Activated CD4-positive, alpha-beta T cell treated with anti-CD3 and anti-CD28 coated beads for 36 hours (primary cell): ENCODE results near the gene KDM4D. TPM values are rescaled to one million over a fixed set of nuclear protein-coding genes. Genes with fewer than 3 reads are reported as not detected.

Experiments used
- ATAC-seq: fragments of 200-7000 bp; cut with Tn5 transposase; one replicate; pipeline ENCODE4 v1.10.0; 2021; ENCODE audit warnings: mild to moderate bottlenecking, moderate library complexity
- CTCF ChIA-PET: fragments of 350-600 bp; sonication (Branson Sonifier 250); formaldehyde crosslinking; loops from one replicate; lab custom pipeline; 2021; ENCODE audit warnings: antibody characterized with exemption; lab: Charles Lee
- POLR2A ChIA-PET: fragments of 350-600 bp; sonication (Branson Sonifier 250); formaldehyde crosslinking; loops from one replicate; lab custom pipeline; 2021; ENCODE audit warnings: antibody characterized with exemption, inconsistent platforms; lab: Charles Lee
- DNase-seq: peaks from one replicate; pipeline ENCODE4 v3.0.0-alpha.2; 2020
- H3K27ac Mint-ChIP-seq: one replicate; pipeline ENCODE4 v1.8.0; 2021; ENCODE audit warnings: mixed read lengths
- H3K27me3 Mint-ChIP-seq: one replicate; pipeline ENCODE4 v1.8.0; 2021; ENCODE audit warnings: mixed read lengths
- H3K36me3 Mint-ChIP-seq: one replicate; pipeline ENCODE4 v1.8.0; 2021; ENCODE audit warnings: low read depth, mixed read lengths
- H3K4me1 Mint-ChIP-seq: one replicate; pipeline ENCODE4 v1.8.0; 2021; ENCODE audit warnings: mixed read lengths
- H3K4me3 Mint-ChIP-seq: one replicate; pipeline ENCODE4 v1.8.0; 2021; ENCODE audit warnings: mild to moderate bottlenecking, moderate library complexity, mixed read lengths
- H3K9me3 Mint-ChIP-seq: one replicate; pipeline ENCODE4 v1.8.0; 2021; ENCODE audit warnings: low read depth, mixed read lengths
- intact Hi-C, 2 experiments: fragments of 100-400 bp; cut with DNase I in 1 of 2; cut with micrococcal nuclease in 1 of 2; formaldehyde crosslinking; loops; one replicate each; pipeline versions ENCODE4 v1.14.2 to v1.15.1; 2022 to 2024; cut with DNase I, micrococcal nuclease
- total RNA-seq, 2 experiments: library from RNA; stranded (reverse); gene quantifications; one replicate each; pipeline ENCODE4 v1.2.3, GENCODE V29; 2021

The KDM4D gene
- total RNA-seq, 2 experiments from 2014 or later, result 1.5 to 1.8 TPM

- no peak overlapping the region for H3K4me3 Mint-ChIP-seq
- H3K27me3 Mint-ChIP-seq, result no peaks in the 10 kb centered on the region
- peaks cover 20% of the 10 kb centered on the region for H3K36me3 Mint-ChIP-seq
- H3K27ac Mint-ChIP-seq, result no peak overlapping the region
- intact Hi-C loops, result no loop called here
- CTCF ChIA-PET, result no interaction called here
- no peaks in the 10 kb centered on the region for H3K9me3 Mint-ChIP-seq
- ATAC-seq (no peak), DNase-seq (no peak)
- POLR2A ChIA-PET, result no interaction called here
- peaks cover 6% of the 10 kb centered on the region for H3K4me1 Mint-ChIP-seq
Observed at GRCh38 chr11:94959179-94959578, 14.3 kb upstream of the KDM4D start.

- H3K27me3 Mint-ChIP-seq, result no peaks in the 10 kb centered on the region
- H3K4me1 Mint-ChIP-seq, result peaks cover under 1% of the 10 kb centered on the region
- ChIA-PET CTCF (no interaction called here), POLR2A (interaction anchor here (0.7 kb wide), 1 partner anchor 496 kb away, joined by 3 read pairs; no protein-coding TSS in a partner anchor)
- ATAC-seq (no peak), DNase-seq (no peak)
- intact Hi-C loops, result no loop called here
- H3K27ac Mint-ChIP-seq, result no peak overlapping the region
- no peaks in the 10 kb centered on the region for H3K9me3 Mint-ChIP-seq
- H3K36me3 Mint-ChIP-seq, result peaks cover 28% of the 10 kb centered on the region
- H3K4me3 Mint-ChIP-seq, result no peak overlapping the region
Observed at GRCh38 chr11:94960488-94960887, 13.0 kb upstream of the KDM4D start.

DNA sequence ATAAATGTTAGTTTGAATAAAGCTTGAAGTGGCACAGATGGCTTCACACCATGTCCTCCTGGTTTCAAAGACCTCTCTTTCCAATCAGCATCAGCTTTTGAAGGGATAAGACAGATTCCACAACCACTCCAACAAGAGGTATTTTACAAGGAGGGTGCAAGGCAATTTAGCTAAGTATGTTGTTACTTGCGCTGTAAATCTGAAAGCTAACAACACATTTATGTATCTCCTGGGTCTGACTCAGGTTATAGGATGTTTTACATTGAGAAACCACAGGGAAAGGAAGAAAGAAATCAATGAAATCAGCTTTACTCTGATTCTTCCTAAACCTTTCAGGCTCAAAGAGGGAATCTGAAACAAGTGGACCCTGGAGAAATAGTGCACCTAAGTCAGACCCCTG is 12.3 kb upstream of the KDM4D start:
- CTCF ChIA-PET, result interaction anchor here (0.8 to 1.5 kb wide), 3 partner anchors 12 to 19 kb away, joined by 3 to 8 read pairs (median 4); partner anchors contain the start of genes CWC15 and KDM4D
- Mint-ChIP-seq H3K9me3 (no peaks in the 10 kb centered on the region), H3K4me1 (peaks cover 3% of the 10 kb centered on the region), H3K27me3 (no peaks in the 10 kb centered on the region), H3K36me3 (peaks cover 35% of the 10 kb centered on the region), H3K4me3 (no peak overlapping the region), H3K27ac (no peak overlapping the region)
- no peak for DNase-seq
- POLR2A ChIA-PET, result no interaction called here
- no peak for ATAC-seq
- intact Hi-C loops, result no loop called here

DNA sequence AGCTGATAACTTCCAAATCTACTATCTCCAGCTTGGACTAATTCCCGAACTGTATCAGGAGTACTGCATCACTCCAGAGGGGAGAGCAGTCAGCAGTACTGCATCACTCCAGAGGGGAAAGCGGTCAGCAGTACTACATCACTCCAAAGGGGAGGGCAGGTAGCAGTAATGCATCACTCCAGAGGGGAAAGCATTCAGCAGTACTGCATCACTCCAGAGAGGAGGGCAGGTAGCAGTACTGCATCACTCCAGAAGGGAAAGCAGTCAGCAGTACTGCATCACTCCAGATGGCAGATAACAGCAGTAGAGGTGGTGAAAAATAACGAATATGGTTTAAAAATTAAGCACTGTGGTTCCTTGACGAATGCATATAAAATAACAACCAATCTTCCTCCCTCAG is 8.6 kb upstream of the KDM4D start:
- DNase-seq (no peak), ATAC-seq (peak; percentile 55)
- ChIA-PET CTCF (interaction anchor here (0.6 to 1.0 kb wide), 2 partner anchors 8 to 369 kb away, joined by 3 read pairs; partner anchors contain the start of gene CWC15), POLR2A (no interaction called here)
- Mint-ChIP-seq H3K36me3 (peaks cover 54% of the 10 kb centered on the region), H3K27ac (no peak overlapping the region), H3K27me3 (no peaks in the 10 kb centered on the region), H3K4me3 (no peak overlapping the region), H3K9me3 (no peaks in the 10 kb centered on the region), H3K4me1 (peaks cover 8% of the 10 kb centered on the region)
- intact Hi-C loops, result no loop called here

GRCh38 chr11:94968334-94968958 is 5.1 kb upstream of the KDM4D start:
- H3K27ac Mint-ChIP-seq, result no peak overlapping the region
- DNase-seq, result no peak
- H3K9me3 Mint-ChIP-seq, result no peaks in the 10 kb centered on the region
- ATAC-seq, result no peak
- H3K36me3 Mint-ChIP-seq, result peaks cover 48% of the 10 kb centered on the region
- intact Hi-C loops, result loop anchor here in 1 of 2 experiments (2.0 kb wide), 1 partner anchor 346 kb away; no protein-coding TSS in a partner anchor
- no peaks in the 10 kb centered on the region for H3K27me3 Mint-ChIP-seq
- H3K4me1 Mint-ChIP-seq, result peaks cover 17% of the 10 kb centered on the region
- H3K4me3 Mint-ChIP-seq, result no peak overlapping the region
- POLR2A ChIA-PET, result interaction anchor here (0.5 kb wide), 1 partner anchor 1426 kb away, joined by 6 read pairs; no protein-coding TSS in a partner anchor
- CTCF ChIA-PET, result interaction anchor here (0.6 to 1.1 kb wide), 6 partner anchors 10 to 82 kb away, joined by 3 to 4 read pairs (median 4); no protein-coding TSS in a partner anchor

- ChIA-PET POLR2A (interaction anchor here (1.0 to 1.2 kb wide), 2 partner anchors 95 to 817 kb away, joined by 6 to 8 read pairs; partner anchors contain the start of genes FAM76B and SRSF8), CTCF (interaction anchor here (0.8 to 2.4 kb wide), 8 partner anchors 8 to 175 kb away, joined by 3 to 9 read pairs (median 3); partner anchors contain the start of gene SRSF8)
- H3K36me3 Mint-ChIP-seq, result peaks cover 27% of the 10 kb centered on the region
- DNase-seq (no peak), ATAC-seq (no peak)
- no peaks in the 10 kb centered on the region for H3K9me3 Mint-ChIP-seq
- H3K27ac Mint-ChIP-seq, result peak overlapping the region; percentile 57
- H3K27me3 Mint-ChIP-seq, result no peaks in the 10 kb centered on the region
- intact Hi-C loops, result loop anchor here (1.0 to 5.0 kb wide), 11 partner anchors 96 to 1418 kb away; partner anchors contain the start of genes CEP57 (in 2 of the 2), ENDOD1 (in 2 of the 2), JRKL (in 1 of the 2) and MED17 (in 1 of the 2)
- H3K4me3 Mint-ChIP-seq, result peak overlapping the region; percentile 84
- H3K4me1 Mint-ChIP-seq, result peaks cover 27% of the 10 kb centered on the region
Observed at GRCh38 chr11:94972700-94973098, 810 bp upstream of the KDM4D start.

DNA sequence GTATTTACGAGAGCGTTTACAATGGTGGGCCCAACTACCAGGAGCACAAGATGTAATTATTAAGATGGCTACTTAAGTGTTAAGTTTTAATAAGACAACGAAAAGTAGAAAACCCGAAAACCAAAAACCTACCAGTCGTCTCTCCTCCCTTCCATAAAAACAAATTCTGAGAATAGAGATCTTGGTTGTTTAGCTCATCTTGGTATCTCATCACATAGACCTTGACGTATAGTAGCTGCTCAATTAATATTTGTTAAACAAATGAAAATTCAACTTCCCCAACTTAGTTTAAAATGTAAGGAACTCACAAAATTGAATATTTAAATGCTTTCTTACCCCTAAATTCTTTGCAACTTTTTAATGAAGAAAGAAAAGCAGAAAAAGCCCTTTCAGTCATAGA is 669 bp downstream of the KDM4D start:
- no peaks in the 10 kb centered on the region for H3K9me3 Mint-ChIP-seq
- H3K4me3 Mint-ChIP-seq, result peak overlapping the region; percentile 84
- H3K27ac Mint-ChIP-seq, result peak overlapping the region; percentile 94
- DNase-seq (no peak), ATAC-seq (no peak)
- ChIA-PET POLR2A (interaction anchor here (1.0 kb wide), 1 partner anchor 845 kb away, joined by 3 read pairs; the partner anchor contains the start of gene PANX1), CTCF (interaction anchor here (1.3 to 2.4 kb wide), 3 partner anchors 94 to 258 kb away, joined by 3 to 9 read pairs (median 4); partner anchors contain the start of gene SRSF8)
- no peaks in the 10 kb centered on the region for H3K27me3 Mint-ChIP-seq
- intact Hi-C loops, result loop anchor here (1.0 to 5.0 kb wide), 3 partner anchors 481 to 1192 kb away; partner anchors contain the start of genes ANKRD49 (in 1 of the 2), CEP57 (in 1 of the 2), MED17 (in 1 of the 2) and MRE11 (in 1 of the 2)
- peaks cover 24% of the 10 kb centered on the region for H3K4me1 Mint-ChIP-seq
- H3K36me3 Mint-ChIP-seq, result peaks cover 15% of the 10 kb centered on the region

DNA sequence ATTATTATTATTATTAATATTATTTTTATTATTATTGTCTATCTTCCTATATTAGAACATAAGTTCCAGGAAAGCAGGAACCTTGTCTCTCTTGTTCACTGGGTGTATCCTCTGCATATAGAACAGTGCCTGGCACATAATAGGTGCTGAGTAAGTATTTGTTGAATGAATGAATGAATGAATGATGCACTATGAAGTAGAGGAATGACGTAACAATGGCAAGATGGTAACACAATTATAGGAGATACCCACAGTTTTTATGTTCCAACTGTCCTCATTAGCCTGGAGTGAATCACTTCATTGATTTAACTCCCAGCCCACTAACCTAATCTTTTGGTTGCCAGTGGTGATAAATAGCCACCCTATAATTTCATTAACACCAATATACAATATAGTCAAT is 2.1 kb downstream of the KDM4D start:
- Mint-ChIP-seq H3K9me3 (no peaks in the 10 kb centered on the region), H3K4me1 (peaks cover 21% of the 10 kb centered on the region), H3K36me3 (peaks cover 7% of the 10 kb centered on the region), H3K27ac (no peak overlapping the region), H3K27me3 (no peaks in the 10 kb centered on the region), H3K4me3 (no peak overlapping the region)
- no peak for DNase-seq
- no peak for ATAC-seq
- ChIA-PET POLR2A (interaction anchor here (0.6 kb wide), 1 partner anchor 257 kb away, joined by 3 read pairs; no protein-coding TSS in a partner anchor), CTCF (interaction anchor here (0.7 to 1.6 kb wide), 4 partner anchors 18 to 175 kb away, joined by 3 to 4 read pairs (median 3); no protein-coding TSS in a partner anchor)
- intact Hi-C loops, result no loop called here

GRCh38 chr11:94987378-94987777 is 13.9 kb downstream of the KDM4D start:
- POLR2A ChIA-PET, result no interaction called here
- peaks cover 21% of the 10 kb centered on the region for H3K27me3 Mint-ChIP-seq

DNA sequence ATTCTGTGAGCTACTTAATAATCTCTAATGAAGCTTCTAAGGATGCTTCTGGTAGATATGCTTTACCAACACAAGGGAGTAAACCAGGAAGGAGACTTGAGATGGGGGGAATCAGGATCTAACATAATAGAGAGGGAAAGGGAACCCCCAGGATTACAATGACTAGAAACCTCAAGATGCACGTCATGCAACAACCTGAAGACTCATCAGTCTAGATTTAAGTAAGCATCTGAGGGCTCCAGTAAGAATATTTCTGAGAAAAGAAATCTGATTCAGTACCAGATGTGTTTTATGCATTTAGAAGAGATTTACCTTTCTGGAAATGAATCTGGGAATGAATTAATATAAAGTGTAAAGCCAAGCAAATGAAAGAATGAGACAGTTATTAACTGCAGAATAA is 15.2 kb downstream of the KDM4D start:
- ChIA-PET CTCF (no interaction called here), POLR2A (no interaction called here)
- H3K4me3 Mint-ChIP-seq, result no peak overlapping the region
- ATAC-seq, result peak; percentile 57
- no peaks in the 10 kb centered on the region for H3K9me3 Mint-ChIP-seq
- H3K4me1 Mint-ChIP-seq, result peaks cover 4% of the 10 kb centered on the region
- DNase-seq, result no peak
- no peaks in the 10 kb centered on the region for H3K36me3 Mint-ChIP-seq
- H3K27ac Mint-ChIP-seq, result no peak overlapping the region
- peaks cover 21% of the 10 kb centered on the region for H3K27me3 Mint-ChIP-seq
- intact Hi-C loops, result no loop called here

More at GRCh38 chr11:94987378-94987777, 13.9 kb downstream of the KDM4D start:
- CTCF ChIA-PET, result no interaction called here
- H3K4me3 Mint-ChIP-seq, result no peak overlapping the region
- no peaks in the 10 kb centered on the region for H3K36me3 Mint-ChIP-seq
- intact Hi-C loops, result no loop called here
- H3K4me1 Mint-ChIP-seq, result peaks cover 4% of the 10 kb centered on the region
- no peak overlapping the region for H3K27ac Mint-ChIP-seq
- ATAC-seq, result no peak
- DNase-seq, result no peak
- H3K9me3 Mint-ChIP-seq, result no peaks in the 10 kb centered on the region

GRCh38 chr11:94993400-94993943 is 20.0 kb downstream of the KDM4D start:
- CTCF ChIA-PET, result interaction anchor here (1.0 kb wide), 1 partner anchor 17 kb away, joined by 3 read pairs; no protein-coding TSS in a partner anchor

More at GRCh38 chr11:94993400-94993943, 20.0 kb downstream of the KDM4D start:
- no peaks in the 10 kb centered on the region for H3K36me3 Mint-ChIP-seq
- POLR2A ChIA-PET, result no interaction called here
- DNase-seq (no peak), ATAC-seq (no peak)
- intact Hi-C loops, result no loop called here
- H3K4me1 Mint-ChIP-seq, result peaks cover 4% of the 10 kb centered on the region
- H3K27me3 Mint-ChIP-seq, result peaks cover 13% of the 10 kb centered on the region
- no peak overlapping the region for H3K4me3 Mint-ChIP-seq
- no peak overlapping the region for H3K27ac Mint-ChIP-seq
- no peaks in the 10 kb centered on the region for H3K9me3 Mint-ChIP-seq
